ENCODE results near the gene DUOX1. TPM values are rescaled to one million over a fixed set of nuclear protein-coding genes. Genes with fewer than 3 reads are reported as not detected.

The DUOX1 gene
- total RNA-seq, 1 experiment from 2014 or later, result not detected

GRCh38 chr15:45137703-45138102 is 7.9 kb downstream of the DUOX1 start:
- no peak for DNase-seq (ENCODE audit: low spot score)
- in situ Hi-C loops (cut with HindIII; ENCODE audit: low sequenced_read_pairs), result no loop called here

- no peak for DNase-seq (ENCODE audit: low spot score)
- in situ Hi-C loops (cut with HindIII; ENCODE audit: low sequenced_read_pairs), result no loop called here
Observed at GRCh38 chr15:45138814-45139765, 9.3 kb downstream of the DUOX1 start.

- DNase-seq (ENCODE audit: low spot score), result no peak
- in situ Hi-C loops (cut with HindIII; ENCODE audit: low sequenced_read_pairs), result no loop called here
Observed at GRCh38 chr15:45139770-45140169, 10.0 kb downstream of the DUOX1 start.

GRCh38 chr15:45140557-45141250 is 10.9 kb downstream of the DUOX1 start:
- in situ Hi-C loops (cut with HindIII; ENCODE audit: low sequenced_read_pairs), result no loop called here

GRCh38 chr15:45141386-45141785 is 11.6 kb downstream of the DUOX1 start:
- in situ Hi-C loops (cut with HindIII; ENCODE audit: low sequenced_read_pairs), result no loop called here

More at GRCh38 chr15:45140557-45141250, 10.9 kb downstream of the DUOX1 start:
- no peak for DNase-seq (ENCODE audit: low spot score)

GRCh38 chr15:45143056-45143455 is 13.3 kb downstream of the DUOX1 start:
- in situ Hi-C loops (cut with HindIII; ENCODE audit: low sequenced_read_pairs), result no loop called here
- DNase-seq (ENCODE audit: low spot score), result no peak

More at GRCh38 chr15:45141386-45141785, 11.6 kb downstream of the DUOX1 start:
- DNase-seq (ENCODE audit: low spot score), result no peak

- in situ Hi-C loops (cut with HindIII; ENCODE audit: low sequenced_read_pairs), result no loop called here
- no peak for DNase-seq (ENCODE audit: low spot score)
Observed at GRCh38 chr15:45143946-45144345, 14.2 kb downstream of the DUOX1 start.

GRCh38 chr15:45144775-45145174 is 15.0 kb downstream of the DUOX1 start:
- in situ Hi-C loops (cut with HindIII; ENCODE audit: low sequenced_read_pairs), result no loop called here
- no peak for DNase-seq (ENCODE audit: low spot score)

- no peak for DNase-seq (ENCODE audit: low spot score)
Observed at GRCh38 chr15:45146405-45146804, 16.6 kb downstream of the DUOX1 start.

GRCh38 chr15:45147606-45148005 is 17.8 kb downstream of the DUOX1 start:
- no peak for DNase-seq (ENCODE audit: low spot score)
- in situ Hi-C loops (cut with HindIII; ENCODE audit: low sequenced_read_pairs), result no loop called here

More at GRCh38 chr15:45146405-45146804, 16.6 kb downstream of the DUOX1 start:
- in situ Hi-C loops (cut with HindIII; ENCODE audit: low sequenced_read_pairs), result no loop called here

- in situ Hi-C loops (cut with HindIII; ENCODE audit: low sequenced_read_pairs), result no loop called here
Observed at GRCh38 chr15:45148076-45149059, 18.6 kb downstream of the DUOX1 start.

GRCh38 chr15:45149060-45149459 is 19.3 kb downstream of the DUOX1 start:
- DNase-seq (ENCODE audit: low spot score), result no peak
- in situ Hi-C loops (cut with HindIII; ENCODE audit: low sequenced_read_pairs), result no loop called here

More at GRCh38 chr15:45148076-45149059, 18.6 kb downstream of the DUOX1 start:
- DNase-seq (ENCODE audit: low spot score), result no peak

GRCh38 chr15:45150481-45150880 is 20.7 kb downstream of the DUOX1 start:
- in situ Hi-C loops (cut with HindIII; ENCODE audit: low sequenced_read_pairs), result no loop called here
- DNase-seq (ENCODE audit: low spot score), result no peak

GRCh38 chr15:45150997-45151396 is 21.2 kb downstream of the DUOX1 start:
- no peak for DNase-seq (ENCODE audit: low spot score)
- in situ Hi-C loops (cut with HindIII; ENCODE audit: low sequenced_read_pairs), result no loop called here

- in situ Hi-C loops (cut with HindIII; ENCODE audit: low sequenced_read_pairs), result no loop called here
- no peak for DNase-seq (ENCODE audit: low spot score)
Observed at GRCh38 chr15:45151998-45152828, 22.4 kb downstream of the DUOX1 start.

GRCh38 chr15:45155739-45156138 is 25.9 kb downstream of the DUOX1 start:
- peak; percentile 23 for DNase-seq (ENCODE audit: low spot score)
- in situ Hi-C loops (cut with HindIII; ENCODE audit: low sequenced_read_pairs), result no loop called here

- in situ Hi-C loops (cut with HindIII; ENCODE audit: low sequenced_read_pairs), result no loop called here
- DNase-seq (ENCODE audit: low spot score), result no peak
Observed at GRCh38 chr15:45156744-45157455, 27.1 kb downstream of the DUOX1 start.

- in situ Hi-C loops (cut with HindIII; ENCODE audit: low sequenced_read_pairs), result no loop called here
Observed at GRCh38 chr15:45157974-45158373, 28.2 kb downstream of the DUOX1 start.

More at GRCh38 chr15:45157974-45158373, 28.2 kb downstream of the DUOX1 start:
- no peak for DNase-seq (ENCODE audit: low spot score)

Measured in G401 (cell line).